HG03432 (cell line): ENCODE results near the gene LRRC4B.
A peak's percentile ranks its signal among the peaks of the same experiment; 100 is the strongest.
"Not testable (repeated sequence)": the region's sequence is repeated elsewhere in the genome, so short reads cannot be mapped to it uniquely, and the experiment has no call there.

Experiments used
- ATAC-seq: cut with Tn5 transposase; IDR thresholded peaks from one replicate; pipeline ENCODE4 v1.9.1; 2021; ENCODE audit warnings: mild to moderate bottlenecking, moderate library complexity; ENCODE audit not compliant: unreplicated experiment

The LRRC4B gene

DNA sequence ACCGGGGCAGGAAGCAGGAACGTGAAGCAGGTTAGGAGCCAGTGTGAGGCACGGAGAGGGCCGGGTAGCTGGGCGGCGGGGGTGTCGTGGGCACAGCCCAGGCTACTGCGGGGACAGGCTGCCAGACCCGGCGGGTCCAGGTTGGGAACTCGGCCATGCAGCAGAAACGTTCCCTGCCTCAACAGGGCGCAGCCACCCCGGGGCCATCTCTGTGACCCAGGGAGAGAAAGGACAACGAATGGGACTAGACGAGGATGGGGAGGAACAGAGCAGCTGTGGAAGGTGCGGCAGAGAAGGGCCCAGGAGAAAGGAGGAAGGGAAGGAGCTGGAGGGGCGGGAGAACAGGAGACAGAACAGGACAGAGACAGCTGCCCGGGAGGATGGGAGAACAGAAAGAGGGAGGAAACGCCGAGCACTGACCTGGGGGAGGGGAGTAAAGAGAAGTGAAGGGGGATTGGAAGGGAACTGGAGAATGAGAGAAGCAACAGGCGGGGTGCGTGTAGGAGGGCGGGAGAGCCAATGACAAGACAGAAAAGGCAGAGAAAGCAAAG, 78.7 kb downstream of the LRRC4B start:
- no peak for ATAC-seq

DNA sequence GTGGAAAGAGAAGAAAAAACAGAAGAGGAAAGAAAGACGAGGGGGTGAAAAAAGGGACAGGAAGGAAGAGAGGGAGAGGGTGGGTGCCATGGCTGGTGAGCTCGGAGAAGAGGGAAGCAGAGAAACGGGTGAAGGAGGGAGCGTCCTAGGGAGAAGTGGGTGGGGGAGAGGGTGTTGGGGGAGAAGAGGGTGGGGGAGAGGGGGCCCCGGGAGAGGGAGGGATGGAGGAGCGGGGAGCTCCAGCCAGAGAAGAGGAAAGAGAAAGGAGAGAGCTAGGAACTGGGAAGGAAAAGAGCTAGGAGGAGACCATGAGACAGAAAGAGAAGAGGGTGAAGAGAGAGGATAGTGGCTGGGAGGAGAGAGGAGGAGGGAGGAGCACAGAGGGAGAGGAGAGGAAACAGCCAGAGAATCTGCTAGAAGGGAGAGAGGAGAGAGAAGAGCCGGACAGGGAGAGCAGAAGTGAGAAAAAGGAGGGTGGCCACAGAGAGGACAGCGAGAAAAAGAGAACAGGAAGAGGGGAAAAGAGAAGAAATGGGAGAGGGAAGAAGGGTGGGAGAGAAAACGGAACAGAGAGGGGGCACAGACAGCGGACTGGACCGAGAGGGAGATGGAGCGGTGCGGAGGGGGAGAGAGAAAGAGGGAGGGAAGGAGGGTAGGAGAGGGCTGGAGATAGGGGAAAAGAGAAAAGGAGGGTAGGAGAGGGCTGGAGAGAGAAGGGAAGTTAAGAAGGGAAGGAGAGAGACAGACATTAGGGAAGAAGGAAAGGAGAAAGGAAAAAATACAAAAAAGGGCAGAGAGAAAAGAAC, 79.6 kb downstream of the LRRC4B start:
- no peak for ATAC-seq

DNA sequence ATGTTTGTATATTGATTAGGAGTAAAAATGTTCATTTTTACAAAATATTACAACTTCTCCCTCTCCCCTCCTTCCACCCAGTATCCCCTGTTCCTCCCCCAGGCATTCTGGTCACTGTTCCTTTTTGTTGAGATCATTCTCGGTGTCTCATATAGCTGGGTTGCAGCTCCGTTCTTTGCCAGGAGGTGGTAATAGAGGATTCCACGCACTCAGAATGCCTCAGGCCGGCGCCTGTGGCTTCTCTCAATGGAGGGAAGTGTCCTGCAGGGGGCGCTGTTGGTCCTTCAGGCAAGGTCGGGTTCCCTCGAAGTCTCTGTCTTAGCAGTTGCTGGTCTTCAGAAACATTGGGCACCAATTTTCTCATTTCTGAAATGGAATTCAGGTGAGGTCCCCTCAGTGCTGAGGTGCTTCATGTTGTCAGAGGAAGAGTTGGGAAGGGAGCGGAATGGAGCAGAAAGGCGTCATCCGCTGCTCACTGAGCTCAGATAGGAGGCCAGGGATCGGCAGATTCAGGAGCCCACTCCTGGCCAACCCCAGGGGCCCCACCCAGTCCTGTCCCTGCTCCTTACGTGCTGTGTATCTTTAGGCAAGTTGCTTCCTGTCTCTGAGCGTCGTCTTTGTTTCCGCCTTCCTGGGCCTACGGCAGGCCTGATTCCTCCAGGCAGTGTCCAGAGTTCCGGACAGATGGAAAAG, 81.3 kb downstream of the LRRC4B start:
- no peak for ATAC-seq

DNA sequence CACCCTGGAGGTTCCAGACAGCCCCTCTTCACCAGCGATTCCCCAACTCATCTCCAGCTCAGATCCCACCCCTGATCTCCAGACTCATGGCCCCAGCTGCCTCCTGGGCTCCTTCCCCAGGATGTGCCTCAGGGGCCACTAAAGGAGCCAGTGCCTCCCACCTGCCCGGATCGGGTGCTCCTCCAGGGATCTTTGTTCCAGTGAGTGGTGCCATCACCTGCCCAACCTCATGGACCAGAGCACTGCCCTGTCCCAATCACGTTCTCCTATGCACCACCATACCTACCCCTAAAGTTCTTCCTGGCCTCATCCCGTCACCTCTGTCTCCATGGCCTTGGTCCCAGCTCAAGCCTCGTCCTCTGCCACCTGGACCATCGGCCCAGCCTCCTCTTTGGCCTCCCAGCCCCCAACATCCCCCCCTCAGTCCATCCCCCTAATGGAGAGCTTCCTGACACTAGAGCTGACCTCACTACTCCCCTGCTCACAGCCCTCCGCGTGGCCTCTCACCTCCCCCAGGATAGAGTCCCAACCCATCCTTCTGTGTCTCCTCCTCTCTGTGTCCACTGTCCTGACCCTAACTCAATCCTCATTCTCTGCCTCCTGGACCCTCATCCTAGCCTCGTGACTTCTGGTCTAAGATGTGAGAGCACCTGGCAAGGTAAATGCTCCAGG, 82.8 kb downstream of the LRRC4B start:
- ATAC-seq = no peak

DNA sequence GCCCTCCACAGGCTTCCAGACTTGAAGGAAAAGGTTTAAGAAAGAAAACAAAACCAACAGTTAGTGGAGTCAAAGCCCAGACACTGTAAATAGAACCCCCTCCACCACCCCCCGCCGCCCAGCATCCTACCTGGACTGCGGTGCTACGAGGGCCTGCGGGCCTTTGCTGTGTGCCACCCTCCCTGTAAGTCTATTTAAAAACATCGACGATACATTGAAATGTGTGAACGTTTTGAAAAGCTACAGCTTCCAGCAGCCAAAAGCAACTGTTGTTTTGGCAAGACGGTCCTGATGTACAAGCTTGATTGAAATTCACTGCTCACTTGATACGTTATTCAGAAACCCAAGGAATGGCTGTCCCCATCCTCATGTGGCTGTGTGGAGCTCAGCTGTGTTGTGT, 85.3 kb downstream of the LRRC4B start:
- ATAC-seq = no peak

DNA sequence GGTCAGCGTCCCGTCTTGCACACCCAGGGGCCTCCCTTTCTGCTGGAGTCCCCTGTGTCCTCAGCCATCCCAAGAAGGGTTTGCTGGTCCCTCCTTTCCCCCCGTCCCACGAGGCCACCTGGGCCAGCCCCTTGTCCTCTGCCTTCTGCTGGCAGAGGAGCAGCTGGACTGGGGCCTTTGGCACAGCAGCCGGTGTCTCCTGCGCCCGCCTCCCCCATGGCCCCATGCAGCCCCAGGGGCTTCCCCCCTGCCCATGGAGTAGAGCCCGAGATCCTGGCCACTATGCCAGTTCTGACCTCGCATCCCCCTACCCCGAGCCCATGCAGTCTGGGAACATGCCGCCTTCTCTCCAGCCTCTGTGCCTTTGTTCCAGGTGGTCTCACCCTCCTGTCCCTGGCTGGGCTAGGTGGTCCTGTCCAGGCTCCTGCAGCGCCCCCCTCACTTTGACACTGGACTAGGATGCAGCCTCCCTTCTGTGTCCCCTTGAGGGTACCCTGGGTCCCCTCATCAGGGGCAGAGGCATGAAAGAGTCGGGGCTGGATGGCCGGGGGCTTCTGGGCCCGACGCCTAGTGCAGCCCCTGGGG, 85.9 kb downstream of the LRRC4B start:
- ATAC-seq = no peak

DNA sequence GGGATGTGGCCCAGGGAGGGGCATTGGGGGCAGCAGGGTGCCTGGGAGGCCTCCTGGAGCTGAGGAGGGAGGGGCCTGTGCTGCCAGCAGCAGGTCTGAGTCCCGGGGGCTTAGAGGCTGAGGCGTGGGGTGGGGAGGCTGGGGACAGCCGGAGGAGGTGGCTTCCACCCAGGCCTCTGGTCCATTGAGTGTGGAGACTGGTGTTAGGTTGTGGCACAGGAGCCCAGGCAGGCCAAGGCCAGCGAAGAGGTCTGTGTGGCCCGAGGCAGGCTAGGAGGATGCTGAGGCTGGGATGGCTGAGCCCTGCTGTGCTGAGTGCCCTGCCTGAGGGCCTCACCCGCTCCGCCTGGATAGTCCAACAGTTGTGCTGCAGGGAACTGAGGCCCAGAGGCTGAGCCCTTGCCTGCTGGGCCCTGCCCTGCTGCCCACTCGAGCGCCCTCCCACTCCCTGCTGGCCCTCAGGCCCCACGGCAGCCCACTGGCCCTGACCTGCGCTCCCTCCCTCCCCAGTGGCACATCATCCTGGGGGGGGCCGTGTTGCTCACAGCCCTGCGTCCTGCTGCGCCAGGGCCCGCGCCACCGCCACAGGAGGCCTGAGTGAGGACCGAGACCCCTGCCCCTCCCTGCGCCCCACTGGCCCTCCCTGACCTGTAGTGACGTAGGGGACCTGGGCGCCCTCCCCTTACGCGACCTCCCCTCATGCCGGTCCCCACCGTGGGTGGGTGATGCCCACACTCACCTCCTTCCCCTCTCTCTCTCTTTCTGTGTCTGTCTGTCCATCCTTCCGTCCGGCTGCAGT, 86.7 kb downstream of the LRRC4B start:
- ATAC-seq = no peak

DNA sequence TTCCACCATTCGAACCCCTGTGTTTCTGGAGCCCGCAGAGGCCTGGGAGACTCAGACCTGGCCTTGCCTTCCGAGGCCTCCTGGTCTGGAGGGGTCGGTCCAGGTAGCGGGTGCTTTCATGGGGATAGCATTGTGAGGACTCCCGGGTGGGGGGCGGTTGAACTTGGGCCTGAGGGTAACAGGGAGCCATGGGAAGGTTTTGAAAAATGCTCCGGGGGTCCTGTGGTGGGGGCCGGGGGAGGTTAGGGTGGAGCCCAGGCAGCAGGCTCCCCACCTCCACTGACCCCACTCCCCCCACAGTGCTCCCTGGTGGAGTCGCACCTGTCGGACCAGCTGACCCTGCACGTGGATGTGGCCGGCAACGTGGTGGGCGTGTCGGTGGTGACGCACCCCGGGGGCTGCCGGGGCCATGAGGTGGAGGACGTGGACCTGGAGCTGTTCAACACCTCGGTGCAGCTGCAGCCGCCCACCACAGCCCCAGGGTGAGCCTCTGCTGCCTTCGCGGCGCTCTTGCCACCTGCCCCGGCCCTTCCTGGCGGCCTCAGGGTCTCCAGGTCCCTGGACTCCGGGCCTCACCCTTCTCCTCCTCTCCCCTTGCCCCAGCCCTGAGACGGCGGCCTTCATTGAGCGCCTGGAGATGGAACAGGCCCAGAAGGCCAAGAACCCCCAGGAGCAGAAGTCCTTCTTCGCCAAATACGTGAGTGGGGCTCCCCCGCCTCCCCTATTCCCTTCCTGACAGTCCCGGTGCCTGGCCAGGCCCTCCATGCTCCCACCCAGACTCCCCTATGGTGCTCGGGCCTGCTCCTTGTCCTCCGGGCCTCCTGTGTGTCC, 87.7 kb downstream of the LRRC4B start:
- no peak for ATAC-seq

DNA sequence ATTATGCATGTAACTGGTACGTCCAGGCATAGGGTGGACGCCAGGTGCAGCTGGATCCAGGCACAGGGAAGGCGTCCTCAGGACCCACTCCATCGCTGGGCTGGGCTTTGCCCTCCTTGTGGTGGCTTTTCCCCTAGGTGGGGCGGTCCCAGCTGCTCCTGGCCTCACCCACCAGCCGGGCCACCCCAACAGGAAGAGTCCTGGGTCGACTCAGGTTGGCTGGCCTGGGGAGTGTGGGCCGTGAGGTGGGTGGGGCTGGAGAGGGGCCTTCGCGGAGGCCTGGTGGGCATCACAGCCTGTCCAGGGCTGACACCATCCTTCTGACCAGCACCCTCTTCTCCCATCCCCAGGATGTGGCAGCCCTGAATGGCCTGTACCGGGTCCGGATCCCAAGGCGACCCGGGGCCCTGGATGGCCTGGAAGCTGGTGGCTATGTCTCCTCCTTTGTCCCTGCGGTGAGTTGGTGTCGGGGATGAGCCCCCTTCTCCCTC, 88.4 kb downstream of the LRRC4B start:
- no peak for ATAC-seq

DNA sequence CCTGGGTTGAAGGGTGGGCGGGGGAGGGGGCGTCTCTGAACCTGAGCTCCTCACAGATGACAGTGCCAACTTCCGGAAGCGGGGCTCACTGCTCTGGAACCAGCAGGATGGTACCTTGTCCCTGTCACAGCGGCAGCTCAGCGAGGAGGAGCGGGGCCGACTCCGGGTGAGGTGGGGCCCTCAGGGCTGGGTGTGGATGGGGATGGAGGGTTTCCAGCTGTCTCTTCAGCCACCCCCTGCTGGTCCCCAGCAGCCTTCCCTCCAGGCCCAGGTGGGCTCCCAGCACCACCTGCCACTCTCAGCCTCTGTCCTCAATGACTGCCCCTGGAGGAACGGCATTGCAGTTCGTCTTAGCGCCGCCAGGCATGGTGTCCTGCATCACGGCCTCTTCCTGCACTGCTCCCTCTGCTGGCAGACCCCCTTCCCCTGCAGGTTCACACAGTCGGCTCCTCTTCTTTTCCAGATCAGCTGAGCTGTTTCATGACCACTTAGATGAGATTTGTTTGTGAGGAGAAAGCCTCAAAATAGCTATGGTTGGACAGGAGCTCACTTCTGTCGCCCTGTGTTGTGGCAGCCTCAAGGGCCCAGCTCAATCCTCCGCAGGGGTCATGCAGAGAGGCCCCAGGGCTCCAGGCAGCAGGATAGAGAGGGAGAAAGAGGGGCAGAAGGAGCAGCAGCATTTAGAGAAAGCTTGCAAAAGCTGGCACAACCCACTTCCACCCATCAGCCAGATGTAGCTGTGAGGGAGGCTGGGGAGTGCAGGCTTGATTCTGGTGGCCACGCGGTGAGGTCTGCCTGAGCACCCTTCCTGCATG, 89.1 kb downstream of the LRRC4B start:
- no peak for ATAC-seq

DNA sequence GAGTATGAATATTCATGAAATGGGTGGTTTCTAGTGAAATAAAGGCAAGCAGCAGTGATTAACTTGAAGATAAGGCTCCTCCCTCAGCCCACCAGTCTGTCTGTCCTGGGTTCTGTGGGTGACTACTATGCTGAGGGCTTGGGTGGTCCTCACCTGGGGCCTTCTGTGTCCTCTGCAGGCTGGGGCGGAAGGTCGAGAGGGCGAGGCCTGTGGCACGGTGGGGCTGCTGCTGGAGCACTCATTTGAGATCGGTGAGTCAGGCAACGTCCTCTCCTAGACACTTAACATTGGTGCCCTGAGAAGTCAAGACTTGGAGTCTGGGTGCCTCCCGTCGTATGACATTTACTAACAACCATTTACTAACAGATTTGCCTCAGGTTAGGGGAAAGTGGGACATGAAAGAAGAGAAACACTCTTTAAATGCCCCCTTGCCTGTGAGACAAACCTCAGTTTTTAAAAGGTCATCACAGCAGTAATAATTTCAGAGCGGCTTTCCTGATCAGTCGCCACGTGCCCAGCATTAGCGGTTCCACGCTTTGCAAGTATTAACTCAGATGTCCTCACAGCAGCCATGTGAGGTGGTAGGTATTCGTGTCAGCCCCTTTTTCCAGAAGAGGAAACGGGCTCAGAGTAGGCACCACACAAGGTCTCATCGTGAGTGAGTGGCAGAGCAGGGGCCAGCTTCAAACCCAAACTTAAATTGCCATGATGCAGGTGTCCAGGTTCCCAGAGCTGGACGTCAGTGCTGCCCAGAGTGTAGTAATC, 90.3 kb downstream of the LRRC4B start:
- ATAC-seq = no peak

DNA sequence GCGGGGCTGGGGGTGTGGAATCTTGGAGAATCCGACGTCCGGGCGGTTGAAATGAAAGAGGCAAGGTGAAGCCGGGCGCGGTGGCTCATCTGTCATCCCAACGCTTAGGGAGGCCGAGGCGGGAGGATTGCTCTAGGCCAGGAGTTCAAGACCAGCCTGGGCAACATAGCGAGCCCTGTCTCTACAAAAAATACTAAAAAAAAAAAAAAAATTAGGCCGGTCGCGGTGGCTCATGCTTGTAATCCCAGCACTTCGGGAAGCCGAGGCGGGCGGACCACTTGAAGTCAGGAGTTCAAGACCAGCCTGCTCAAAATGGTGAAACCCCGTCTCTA, 91.4 kb downstream of the LRRC4B start:
- no peak for ATAC-seq

DNA sequence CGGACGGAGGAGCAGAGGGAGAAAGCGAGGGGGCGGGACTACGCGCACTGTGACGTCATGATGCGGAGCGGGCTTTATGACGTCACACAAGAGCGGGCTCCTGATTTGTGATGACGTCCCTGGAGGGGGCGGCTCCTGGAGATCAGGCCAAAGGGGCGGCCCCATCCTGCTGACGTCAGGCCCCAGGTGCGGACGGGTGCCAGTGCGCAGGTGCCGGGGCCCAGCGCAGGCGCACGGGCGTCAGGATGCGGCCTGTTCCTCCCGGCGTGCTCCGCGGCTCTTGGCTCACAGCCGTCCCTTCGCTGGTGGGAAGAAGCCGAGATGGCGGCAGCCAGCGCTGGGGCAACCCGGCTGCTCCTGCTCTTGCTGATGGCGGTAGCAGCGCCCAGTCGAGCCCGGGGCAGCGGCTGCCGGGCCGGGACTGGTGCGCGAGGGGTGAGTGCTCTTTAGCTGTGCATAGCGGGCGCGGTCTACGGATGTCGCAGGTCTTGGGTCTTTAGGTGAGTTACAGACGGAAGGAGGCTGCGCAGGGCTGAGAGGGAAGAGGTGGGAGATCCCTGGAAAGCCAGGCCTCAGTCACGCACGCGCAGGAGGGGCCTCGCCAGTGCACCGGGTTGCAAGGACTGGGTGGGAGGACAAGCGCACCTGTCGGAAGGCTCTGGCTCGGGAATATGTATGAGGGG, 91.9 kb downstream of the LRRC4B start, which contains the start of the genes EMC10 and GARIN5A:
TSS of gene EMC10 (plus strand) at position 284 of the 683 bp plus-strand sequence. CDS start at position 322, 38 bp downstream.
TSS of gene GARIN5A (minus strand) at position 625 of the 683 bp plus-strand sequence. CDS start at position 165, 460 bp downstream.
- ATAC-seq = peak; percentile 85

DNA sequence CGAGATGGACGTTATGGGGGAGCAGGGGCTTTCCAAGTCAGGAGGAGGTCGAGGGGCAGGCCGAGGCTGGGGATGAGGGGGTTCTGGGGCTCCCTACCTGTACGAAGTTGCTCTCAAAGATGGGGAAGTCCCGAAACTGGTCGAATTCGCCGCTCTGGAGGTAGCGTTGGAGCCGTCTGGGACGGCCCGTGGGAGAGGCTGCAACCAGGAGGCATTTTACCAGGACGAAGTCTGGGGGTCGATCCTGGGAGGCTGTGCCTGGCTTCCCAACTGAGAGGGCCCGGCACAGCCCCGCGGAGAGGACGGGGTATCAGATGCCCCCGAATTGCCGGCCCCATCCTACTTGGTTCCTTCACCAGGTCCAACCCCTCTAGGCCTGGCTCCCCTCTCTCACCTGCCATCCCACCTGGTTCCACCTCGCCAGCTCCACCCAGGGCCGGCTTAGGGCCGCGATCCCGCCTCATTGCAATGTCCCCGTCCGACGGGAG, 92.5 kb downstream of the LRRC4B start:
- ATAC-seq = peak; percentile 7

DNA sequence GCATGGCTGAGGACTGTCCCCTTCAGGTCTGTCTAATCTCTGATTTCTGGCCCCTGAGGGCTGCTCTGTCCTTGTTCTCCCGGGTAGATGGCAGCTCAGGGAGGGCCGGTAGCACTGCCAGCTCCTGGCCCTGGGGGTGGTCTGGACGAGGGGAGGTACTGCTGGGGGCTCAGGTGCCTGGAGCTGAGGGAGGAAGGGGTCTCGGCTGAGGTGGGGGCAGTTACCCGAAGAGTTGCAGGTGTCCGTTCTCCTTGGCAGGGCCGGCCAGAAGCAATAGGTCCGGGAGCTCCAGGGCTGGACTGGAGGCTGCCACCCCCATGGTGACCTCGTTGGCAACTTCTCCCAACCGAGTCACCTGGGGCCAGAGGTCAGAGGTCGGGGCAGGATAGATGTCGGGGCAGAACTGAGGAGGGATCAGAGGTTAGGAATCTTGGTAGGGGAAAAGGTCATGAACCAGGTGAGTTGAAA, 93.1 kb downstream of the LRRC4B start:
- no peak for ATAC-seq

DNA sequence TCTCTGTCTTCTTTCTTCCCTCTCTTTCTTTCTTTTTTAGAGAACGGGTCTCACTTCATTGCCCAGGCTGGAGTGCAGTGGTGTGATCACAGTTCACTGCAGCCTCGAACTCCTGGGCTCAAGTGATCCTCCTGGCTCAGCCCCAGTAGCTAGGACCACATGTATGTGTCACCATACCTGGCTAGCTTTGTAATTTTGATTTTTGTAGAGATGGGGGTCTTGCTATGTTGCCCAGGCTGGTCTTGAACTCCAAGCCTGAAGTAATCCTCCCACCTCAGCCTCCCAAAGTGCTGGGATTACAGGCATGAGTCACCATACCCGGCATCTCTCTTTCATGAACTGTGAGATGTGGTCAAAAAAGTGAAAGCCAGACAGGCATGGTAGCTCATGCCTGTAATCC, 94.9 kb downstream of the LRRC4B start:
- not testable (repeated sequence) for ATAC-seq

DNA sequence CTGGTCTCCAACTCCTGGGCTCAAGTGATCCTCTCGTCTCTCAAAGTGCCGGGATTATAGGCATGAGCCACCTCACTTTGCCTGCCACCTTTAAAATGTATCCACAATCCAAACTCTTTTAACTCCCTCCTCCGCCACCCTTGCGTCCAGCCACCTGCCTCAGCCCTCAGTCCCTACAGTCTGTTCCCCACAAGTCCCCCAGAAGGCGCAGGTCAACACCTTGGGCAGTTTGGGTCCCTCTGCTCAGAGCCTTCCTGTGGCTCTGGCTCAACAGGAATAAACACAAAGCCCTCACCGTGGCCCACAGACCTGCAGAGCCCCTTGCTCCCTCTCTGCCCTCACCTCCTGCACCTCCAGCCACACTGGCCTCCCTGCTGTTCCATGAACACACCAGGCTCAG, 99.4 kb downstream of the LRRC4B start:
- no peak for ATAC-seq
